Dedifferentiated amniotic fluid mesenchymal stem cell (primary cell): ENCODE measurements around the gene RNF146.
A peak's percentile ranks its signal among the peaks of the same experiment; 100 is the strongest.
"Not testable (repeated sequence)": the region's sequence is repeated elsewhere in the genome, so short reads cannot be mapped to it uniquely, and the experiment has no call there.

Experiments used
- DNase-seq: peaks from one replicate; pipeline ENCODE4 v3.0.0-alpha.2; 2016; ENCODE audit errors: extremely low spot score

Gene RNF146

DNA sequence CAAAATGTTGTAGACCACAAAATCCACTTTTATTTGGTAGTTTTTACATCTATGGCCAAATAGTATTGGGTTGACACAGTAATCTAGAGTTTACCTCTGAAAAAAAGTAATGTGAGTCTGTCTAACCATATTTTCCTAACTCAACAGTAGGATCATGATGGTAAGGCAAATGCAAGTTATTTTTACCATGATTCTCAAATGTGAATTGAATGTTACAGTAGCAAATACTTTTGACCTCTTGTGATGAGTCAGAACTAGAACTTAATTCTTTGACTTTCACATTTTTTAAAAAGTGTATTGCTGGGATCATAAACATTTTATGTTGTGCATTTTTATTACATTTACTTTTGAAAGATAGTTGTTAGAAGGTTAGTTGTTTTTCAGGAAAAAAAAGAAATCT lies 22.0 kb downstream of the RNF146 start:
- no peak for DNase-seq

DNA sequence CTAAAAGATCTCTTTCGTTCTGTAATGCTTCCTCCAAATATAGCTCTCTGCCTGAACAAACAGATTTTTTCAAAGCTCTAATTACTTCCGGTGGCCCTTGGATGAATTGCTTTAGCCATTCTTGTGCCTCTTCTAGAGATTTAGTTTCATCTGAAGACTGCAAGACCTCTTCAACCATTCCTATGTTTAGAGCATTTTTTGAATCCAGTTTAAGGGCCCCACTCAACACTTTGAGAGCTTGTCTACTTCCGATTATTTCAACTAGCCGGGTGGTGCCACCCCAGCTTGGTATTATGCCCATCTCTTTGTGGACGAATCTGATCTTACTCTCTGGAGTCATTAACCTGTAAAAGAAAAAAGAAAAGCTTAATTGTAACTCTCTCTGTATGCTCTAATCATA lies 23.3 kb downstream of the RNF146 start:
- no peak for DNase-seq

DNA sequence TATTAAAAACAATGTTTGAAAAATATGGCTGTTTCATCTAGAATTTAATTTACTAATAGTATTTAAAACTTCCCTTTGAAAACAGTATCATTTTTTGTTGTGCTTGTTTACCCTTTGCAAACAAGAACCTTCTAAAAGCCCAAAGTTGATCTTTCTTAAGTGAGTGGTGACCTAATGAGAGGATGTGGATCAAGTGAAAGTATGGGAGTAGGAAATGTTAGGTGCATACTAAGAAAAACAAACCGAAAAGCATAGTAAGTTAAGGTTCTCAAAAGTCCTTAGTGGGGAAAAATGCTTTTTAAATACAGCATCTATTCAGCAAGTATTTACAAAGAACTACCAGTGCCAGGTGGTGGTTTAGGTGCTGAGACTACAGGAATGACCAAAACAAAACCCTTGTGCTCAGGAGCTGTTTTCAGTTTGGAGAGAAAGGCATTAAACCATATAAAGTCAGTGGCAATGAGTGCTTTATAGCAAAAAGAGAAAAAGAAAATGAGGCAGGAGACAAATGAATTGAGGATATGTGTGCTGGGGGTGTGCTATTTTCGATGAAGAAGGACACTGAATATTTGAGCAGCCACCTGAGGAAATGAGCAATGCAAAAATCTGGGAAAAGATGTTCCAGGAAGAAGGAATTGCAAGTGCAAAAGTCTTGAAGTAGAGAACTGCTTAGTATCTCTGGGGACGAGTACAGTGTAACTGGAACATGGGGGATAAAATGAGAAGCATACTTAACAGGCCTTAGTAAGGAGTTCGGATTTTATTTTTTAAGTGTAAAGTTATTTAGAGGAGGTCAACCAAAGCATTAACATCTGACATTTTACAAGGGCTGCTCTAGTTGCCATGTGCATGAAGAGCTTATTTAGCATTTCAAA lies 24.0 kb downstream of the RNF146 start:
- DNase-seq, result no peak

DNA sequence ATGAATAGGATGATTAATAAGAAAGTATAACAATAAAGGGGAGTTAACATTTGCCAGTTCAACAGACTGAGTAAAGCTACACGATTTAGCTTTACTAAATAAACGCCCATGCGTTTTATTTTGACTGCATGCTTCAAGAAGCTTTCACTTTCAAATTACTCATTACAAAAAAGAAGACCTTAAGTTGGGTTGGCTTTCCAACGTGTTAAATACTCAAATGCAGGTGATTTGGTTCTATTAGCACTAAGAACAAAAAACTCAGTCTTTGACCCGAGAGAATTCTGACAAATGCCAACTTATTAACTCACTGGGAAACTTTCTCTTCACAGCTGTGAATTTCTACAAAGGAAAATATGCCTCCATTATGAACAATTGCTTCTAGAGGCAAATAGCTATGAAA lies 24.8 kb downstream of the RNF146 start:
- no peak for DNase-seq

DNA sequence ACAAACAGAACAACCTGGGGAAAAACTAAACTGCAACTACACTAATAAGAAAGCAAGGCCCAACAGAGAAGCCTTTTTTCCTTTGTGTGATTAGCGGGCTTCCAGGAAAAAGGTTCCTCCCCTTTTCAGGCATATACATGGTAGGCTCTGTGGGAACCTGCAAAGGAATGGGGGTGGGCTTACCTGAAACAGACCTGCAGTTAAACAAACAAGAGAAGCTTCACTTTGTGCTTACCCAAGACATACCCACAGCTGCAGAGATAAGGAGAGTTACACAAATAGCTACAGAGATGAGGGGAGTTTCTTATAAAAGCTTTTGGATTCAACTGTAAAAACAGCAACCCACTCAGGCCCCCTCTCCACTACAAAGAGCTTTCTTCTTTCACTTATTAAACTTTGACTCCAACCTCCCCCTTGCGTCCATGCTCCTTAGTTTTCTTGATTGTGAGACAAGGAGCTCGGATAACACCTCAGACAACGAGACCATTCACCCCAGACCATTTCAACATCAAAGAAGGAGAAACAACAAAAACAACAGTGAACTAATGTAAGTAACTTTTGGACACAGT lies 30.9 kb downstream of the RNF146 start:
- no peak for DNase-seq

DNA sequence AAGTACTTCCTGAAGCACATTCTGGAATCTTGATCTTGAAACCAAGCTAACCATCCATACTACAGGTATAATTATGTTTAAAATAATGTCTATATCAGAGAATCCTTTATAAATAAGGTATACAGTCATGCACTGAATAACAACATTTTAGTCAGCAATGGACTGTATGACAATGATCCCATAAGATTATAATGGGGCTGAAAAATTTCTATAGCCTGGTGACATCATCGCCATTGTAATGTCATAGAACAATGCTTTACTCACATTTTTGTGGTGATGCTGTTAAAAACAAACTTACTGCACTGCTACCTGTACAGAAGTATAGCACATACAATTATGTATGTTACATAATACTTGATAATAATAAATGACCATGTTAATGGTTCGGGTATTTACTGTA lies 31.8 kb downstream of the RNF146 start:
- DNase-seq, result no peak

DNA sequence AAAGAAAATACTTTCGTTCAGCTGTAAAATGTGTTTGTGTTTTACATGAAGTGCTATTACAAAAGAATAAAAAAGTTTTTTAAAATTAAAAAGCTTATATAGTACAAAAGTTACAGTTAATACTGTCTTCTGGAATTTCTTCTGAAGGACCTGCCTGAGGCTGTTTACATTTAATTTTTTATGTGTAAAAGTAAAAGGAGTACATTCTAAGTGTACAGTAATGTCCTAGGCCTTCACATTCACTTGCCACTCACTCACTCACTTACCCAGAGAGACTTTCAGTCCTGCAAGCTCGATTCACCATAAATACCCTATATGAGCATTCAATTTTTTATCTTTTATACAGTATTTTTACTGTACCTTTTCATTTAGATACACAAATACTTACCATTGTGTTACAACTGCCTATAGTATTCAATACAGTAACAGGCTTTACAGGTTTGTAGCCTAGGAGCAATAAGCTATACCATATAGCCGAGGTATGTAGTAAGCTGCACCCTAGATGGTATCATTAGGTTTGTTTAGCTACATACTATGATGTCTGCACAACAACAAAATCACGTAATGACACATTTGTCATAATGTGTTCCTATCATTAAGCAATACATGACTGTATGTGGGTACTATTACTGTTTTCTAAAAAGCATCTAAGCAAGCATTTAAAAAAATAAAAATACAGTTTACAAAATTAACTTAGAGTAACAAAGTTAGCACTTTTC lies 33.0 kb downstream of the RNF146 start:
- DNase-seq, result peak; percentile 35

DNA sequence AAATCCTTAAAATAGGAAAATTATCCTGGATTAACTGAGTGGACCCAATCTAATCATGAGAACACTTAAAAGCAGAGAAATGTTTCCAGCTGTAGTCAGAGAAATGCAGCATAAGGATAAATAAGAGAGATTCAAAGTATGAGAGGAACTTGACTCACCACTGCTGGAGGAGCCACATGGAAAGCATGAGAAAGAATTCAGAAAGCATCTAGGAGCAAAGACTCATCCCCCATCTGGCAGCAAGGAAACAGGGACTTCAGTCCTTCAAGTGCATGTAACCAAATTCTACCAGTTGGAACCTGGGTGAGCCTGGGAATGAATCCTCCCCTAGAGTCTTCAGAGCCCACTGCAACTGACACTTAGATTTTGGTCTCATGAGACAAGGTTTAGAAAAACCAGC lies 33.7 kb downstream of the RNF146 start:
- peak; percentile 85 for DNase-seq

DNA sequence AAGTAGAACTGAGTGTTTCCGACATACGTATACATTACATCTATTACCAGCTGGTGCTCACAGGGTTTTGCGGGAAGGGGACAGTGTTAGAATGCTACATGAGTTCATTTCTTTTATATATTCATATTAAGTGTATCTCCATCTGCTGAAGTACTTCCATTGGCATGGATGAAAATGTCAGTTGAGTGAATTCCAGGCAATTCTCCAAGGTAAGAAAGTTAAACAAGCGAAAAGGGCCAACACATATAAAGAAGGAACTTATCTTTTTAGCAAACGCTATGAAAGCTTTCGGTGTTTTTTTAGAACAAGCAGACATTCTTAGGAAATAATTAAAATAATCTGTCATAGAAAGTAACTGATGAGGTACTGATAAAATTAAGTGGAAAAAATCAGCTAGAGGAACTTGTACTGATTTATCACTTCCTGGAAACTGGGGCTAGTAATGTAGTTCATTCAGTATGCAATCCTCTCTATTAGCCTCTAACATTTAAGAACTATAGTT lies 34.6 kb downstream of the RNF146 start:
- DNase-seq, result no peak

DNA sequence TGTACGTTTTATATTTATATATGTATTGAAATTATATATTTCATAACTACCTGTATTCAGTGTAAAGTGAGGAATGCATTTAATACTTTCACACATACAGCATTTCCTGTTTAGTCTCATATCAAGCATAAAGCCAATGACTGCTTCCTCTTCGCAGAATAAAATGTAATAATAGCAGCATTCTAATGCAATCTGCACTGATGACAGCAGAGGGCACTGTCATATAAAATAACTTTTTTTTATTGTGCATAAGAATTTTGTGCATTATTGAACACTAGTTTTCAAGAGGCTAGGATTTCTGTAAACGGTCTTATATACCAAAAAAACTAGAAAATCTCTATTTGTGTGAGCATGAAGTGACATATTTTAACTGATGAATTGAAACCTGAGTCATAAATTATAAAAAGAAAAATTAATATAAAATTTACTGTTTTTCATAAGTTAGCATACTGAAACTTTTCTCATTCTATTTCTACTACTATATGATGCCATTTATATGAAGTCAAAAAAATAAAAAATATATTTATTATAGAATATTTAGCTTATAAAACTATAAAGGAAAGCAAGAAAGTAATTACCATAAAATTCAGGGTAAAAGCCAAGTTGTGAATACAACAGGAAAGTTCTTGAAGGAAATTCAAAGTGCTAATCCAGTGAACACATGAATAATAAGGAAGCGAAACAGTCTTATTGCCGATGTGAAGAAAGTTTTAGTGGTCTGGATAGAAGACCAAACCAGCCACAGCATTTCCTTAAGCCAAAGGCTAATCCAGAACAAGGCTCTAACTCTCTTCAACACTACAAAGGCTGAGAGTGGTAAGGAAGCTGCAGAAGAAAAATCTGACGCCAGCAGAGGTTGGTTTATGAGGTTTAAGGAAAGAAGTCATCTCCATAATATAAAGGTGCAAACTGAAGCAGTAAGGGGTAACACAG lies 36.3 kb downstream of the RNF146 start:
- peak; percentile 63 for DNase-seq

DNA sequence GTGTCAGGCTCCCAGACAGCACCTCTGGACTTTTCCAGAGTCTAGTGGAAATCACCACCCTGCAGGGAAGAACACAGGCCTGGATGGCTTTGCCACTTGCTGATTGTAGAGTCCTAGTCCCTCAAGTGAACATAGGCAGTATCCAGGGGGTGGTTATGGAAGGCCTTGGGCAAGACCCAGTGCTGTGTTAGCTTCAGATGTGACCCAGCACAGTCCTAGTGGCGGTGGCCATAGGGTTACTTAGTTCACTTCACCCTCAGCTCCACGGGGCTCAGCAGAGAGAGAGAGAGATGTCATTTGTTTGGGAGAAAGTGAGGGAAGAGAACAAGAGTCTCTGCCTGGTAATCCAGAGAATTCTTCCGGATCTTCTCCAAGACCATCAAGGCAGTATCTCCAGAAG lies 37.3 kb downstream of the RNF146 start:
- DNase-seq, result no peak

DNA sequence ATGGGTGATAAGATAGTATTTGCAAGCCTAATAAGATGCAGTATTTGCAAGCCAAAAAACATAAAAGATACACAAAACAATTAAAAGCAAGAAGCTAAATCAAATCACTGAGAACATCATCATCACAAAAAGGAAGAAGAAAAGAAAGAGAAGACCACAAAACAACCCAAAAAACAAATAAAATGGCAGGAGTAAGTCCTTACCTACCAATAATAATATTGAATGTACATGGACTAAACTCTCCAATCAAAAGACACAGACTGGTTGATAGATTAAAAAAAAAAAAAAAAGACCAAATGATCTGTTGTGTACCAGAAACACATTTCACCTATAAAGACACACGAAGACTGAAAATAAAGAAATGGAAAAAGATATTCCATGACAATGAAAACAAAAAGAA lies 39.1 kb downstream of the RNF146 start:
- DNase-seq, result no peak

DNA sequence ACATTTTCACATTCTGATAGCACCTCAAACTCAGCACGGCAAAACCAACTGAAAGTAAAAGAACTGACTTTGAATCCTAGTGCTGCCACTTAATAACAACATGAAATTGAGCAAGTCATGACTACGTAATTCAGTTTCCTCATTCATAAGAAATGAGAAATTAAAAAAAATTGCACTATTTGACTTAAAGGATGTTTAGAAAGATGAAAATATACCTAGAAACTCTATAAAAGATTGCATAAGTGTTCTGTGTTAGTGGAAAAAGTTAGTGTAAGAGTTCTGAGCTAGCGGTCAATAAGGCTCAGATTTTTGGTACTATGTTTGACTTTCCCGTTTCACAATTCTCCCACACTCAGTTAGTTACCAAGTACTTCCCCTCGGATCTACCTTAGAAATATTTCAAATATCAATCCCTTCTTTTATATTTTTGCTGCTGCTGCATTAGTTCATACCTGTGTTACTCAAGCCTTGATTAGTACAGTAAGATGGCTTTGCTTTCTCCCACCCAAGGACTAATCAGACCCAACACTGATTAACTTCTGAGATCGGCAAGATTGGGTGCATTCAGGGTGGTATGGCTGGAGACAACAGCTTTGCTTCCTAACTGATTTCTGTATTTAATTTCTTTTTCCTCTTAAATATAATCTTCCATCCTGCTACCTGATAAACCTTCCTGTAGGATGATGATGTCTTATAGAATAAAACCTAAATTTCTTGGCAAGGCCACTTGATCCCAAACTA lies 50.9 kb downstream of the RNF146 start:
- DNase-seq, result no peak

DNA sequence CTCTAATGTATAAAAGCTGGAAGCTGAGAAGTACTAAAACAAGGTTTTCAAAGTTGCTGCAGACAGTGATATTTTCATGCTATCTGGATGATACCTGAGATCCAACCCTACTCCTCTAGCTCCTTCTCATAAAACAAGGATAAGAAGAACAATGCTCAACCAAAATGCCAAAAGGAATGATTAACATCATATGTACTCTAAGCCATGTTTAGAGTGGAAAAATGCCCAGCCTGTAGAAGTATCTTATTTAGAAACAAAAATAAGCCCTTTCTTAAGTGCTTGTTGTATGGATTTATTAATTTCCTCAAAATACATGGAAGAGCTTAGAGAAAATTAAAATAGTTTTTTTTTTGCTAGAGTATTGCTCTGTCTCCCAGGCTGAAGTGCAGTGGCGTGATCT lies 53.0 kb downstream of the RNF146 start:
- DNase-seq, result no peak

DNA sequence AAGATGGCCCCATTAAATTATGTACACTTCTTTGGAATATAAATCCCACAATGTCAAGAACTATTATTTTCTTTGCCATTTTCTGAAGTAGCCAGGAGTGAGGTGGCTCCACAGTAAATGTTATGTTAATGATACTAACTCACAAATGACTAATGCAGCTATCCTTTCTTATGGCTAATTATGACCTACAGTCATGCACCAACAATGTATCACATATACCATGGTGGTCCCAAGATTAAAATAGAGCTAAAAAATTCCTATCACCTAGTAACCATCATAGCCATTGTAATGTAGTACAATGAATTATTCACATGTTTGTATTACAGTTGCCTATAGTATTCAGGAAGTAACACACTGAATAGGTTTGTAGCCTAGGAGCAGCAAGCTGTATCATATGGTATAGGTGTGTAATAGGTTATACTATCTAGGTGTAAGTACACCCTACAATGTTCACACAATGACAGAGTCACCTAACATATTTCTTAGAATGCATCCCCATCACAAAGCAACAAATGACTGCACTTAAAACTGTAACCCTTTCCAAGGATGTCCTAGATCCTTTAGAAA lies 61.5 kb downstream of the RNF146 start:
- DNase-seq, result no peak

DNA sequence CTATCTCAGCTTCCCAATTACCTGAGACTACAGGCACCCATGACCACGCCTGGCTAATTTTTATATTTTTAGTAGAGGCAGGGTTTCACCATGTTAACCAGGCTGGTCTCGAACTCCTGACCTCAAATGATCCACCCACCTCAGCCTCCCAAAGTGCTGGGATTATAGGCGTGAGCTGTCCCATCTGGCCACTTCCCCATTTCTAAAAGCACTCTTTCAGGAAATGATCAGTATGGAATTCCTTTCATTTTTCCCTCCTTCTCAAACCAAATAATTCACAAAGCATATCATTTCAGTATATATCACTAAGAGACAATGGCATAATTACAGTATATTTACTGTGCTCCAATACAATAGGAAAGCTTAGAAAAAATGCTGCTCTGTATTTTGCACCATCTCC lies 64.6 kb downstream of the RNF146 start:
- not testable (repeated sequence) for DNase-seq

DNA sequence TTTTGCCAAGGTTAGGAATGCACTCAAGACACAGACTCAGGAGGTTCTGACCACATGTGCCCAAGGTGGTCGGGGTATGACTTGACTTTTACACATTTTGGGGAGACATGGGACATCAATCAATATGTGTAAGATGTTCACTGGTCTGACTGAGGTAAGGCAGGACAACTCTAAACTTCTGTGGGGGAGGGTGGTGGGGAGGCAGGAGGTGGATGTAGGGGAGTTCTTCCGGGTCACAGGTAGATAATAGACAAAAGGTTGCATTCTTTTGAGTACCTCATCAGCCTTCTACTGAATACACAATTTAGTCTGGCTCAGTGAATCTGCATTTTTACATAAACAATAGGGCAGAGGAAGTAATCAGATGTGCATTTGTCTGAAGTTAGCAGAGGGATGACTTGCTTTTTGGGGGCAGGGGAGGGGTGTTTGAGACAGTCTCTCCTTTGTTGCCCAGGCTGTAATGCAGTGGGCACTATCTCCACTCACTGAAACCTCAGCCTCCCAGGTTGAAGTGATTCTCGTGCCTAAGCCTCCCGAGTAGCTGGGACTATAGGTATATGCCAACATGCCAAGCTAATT lies 65.8 kb downstream of the RNF146 start:
- no peak for DNase-seq
